CD4-positive, alpha-beta T cell (primary cell): ENCODE data around the gene ITLN2. TPM values are rescaled to one million over a fixed set of nuclear protein-coding genes. Genes with fewer than 3 reads are reported as not detected.
"Not testable (repeated sequence)": the region's sequence is repeated elsewhere in the genome, so short reads cannot be mapped to it uniquely, and the experiment has no call there.

Experiments used
- ATAC-seq: fragments of 200-7000 bp; cut with Tn5 transposase; one replicate; pipeline ENCODE4 v1.10.0; 2022; ENCODE audit warnings: mild to moderate bottlenecking; ENCODE audit not compliant: poor library complexity
- CTCF ChIA-PET: fragments of 350-600 bp; sonication (Branson Sonifier 250); formaldehyde crosslinking; loops from one replicate; lab custom pipeline; 2021; ENCODE audit warnings: antibody characterized with exemption, inconsistent platforms; lab: Charles Lee
- POLR2A ChIA-PET: fragments of 350-600 bp; sonication (Branson Sonifier 250); formaldehyde crosslinking; loops from one replicate; lab custom pipeline; 2021; ENCODE audit warnings: antibody characterized with exemption, inconsistent platforms; lab: Charles Lee
- DNase-seq, 14 experiments: peaks; one replicate each; pipeline ENCODE4 v3.0.0-alpha.2; 2013 to 2020; ENCODE audit warnings: mixed read lengths in 2 of 14
- H3K27ac ChIP-seq, 2 donors: one replicate each; pipeline versions ENCODE4 v1.5.1 to v1.7.0; 2013; ENCODE audit warnings: low read length in 2 of 2, low read depth in 1 of 2, mild to moderate bottlenecking in 1 of 2
- H3K27me3 ChIP-seq, 2 experiments: 1 replicate in 1 of 2; 2 replicates in 1 of 2; pipeline versions ENCODE4 v1.6.1 to v1.7.0; 2013; ENCODE audit warnings: low read length in 2 of 2, control low read depth in 1 of 2, mild to moderate bottlenecking in 1 of 2, moderate library complexity in 1 of 2; ENCODE audit not compliant: insufficient read depth in 2 of 2, control insufficient read depth in 1 of 2
- H3K36me3 ChIP-seq: one replicate; pipeline ENCODE4 v1.6.1; 2013; ENCODE audit warnings: low read length, control low read depth; ENCODE audit not compliant: insufficient read depth
- H3K4me1 ChIP-seq: one replicate; pipeline ENCODE4 v1.6.1; 2013; ENCODE audit warnings: low read length, control low read depth; ENCODE audit not compliant: insufficient read depth
- H3K4me3 ChIP-seq: one replicate; pipeline ENCODE4 v1.5.1; 2013; ENCODE audit warnings: mild to moderate bottlenecking, low read length, moderate library complexity
- H3K9me3 ChIP-seq, 2 experiments: 1 replicate in 1 of 2; 2 replicates in 1 of 2; pipeline versions ENCODE4 v1.6.1 to v1.7.0; 2013; ENCODE audit warnings: low read length in 2 of 2, mild to moderate bottlenecking in 2 of 2, control low read depth in 1 of 2, moderate library complexity in 1 of 2; ENCODE audit not compliant: control insufficient read depth in 1 of 2, insufficient read depth in 1 of 2
- H3K27ac Mint-ChIP-seq: one replicate; pipeline ENCODE4 v1.8.0; 2020; ENCODE audit warnings: mixed read lengths
- H3K27me3 Mint-ChIP-seq: one replicate; pipeline ENCODE4 v1.8.0; 2021; ENCODE audit warnings: mixed read lengths
- H3K36me3 Mint-ChIP-seq: one replicate; pipeline ENCODE4 v1.8.0; 2021; ENCODE audit warnings: low read depth, mixed read lengths
- H3K4me1 Mint-ChIP-seq: one replicate; pipeline ENCODE4 v1.8.0; 2021; ENCODE audit warnings: low read depth, mixed read lengths
- H3K4me3 Mint-ChIP-seq: one replicate; pipeline ENCODE4 v1.8.0; 2020; ENCODE audit warnings: mild to moderate bottlenecking, mixed read lengths
- H3K9me3 Mint-ChIP-seq: one replicate; pipeline ENCODE4 v1.8.0; 2020; ENCODE audit warnings: mixed read lengths
- CTCF ChIP-seq: fragments of 200-600 bp; IDR thresholded peaks from one replicate; pipeline ENCODE4 v1.8.0; 2022; ENCODE audit warnings: antibody characterized with exemption, mild to moderate bottlenecking
- intact Hi-C, 2 experiments: fragments of 100-400 bp; cut with DNase I in 1 of 2; cut with micrococcal nuclease in 1 of 2; formaldehyde crosslinking; loops; one replicate each; pipeline versions ENCODE4 v1.15.1 to v1.9.0; 2023 to 2025; cut with DNase I, micrococcal nuclease
- total RNA-seq, 174 experiments: library from RNA in 2 of 174; stranded (reverse) in 2 of 174; gene quantifications; one replicate each; pipeline ENCODE4 v1.2.3 and lab custom pipeline; 2021 to 2026

The ITLN2 gene
- total RNA-seq, 2 experiments from 2014 or later: not detected

GRCh38 chr1:160925652-160926244 lies 28.9 kb downstream of the ITLN2 start:
- CTCF ChIA-PET: no interaction called here
- no peaks in the 10 kb centered on the region for H3K36me3 Mint-ChIP-seq
- no peak overlapping the region for H3K27ac Mint-ChIP-seq
- no peak overlapping the region for H3K4me3 Mint-ChIP-seq
- Histone ChIP-seq H3K36me3 (no peaks in the 10 kb centered on the region), H3K4me3 (no peak overlapping the region), H3K4me1 (no peaks in the 10 kb centered on the region), H3K9me3 (peaks cover 8 to 10% of the 10 kb centered on the region in 2 experiments), H3K27ac (no peak overlapping the region), H3K27me3 (peaks cover 0 to 2% of the 10 kb centered on the region in 2 experiments)
- ATAC-seq (no peak), DNase-seq (no peak)
- H3K4me1 Mint-ChIP-seq: no peaks in the 10 kb centered on the region
- H3K27me3 Mint-ChIP-seq: peaks cover 7% of the 10 kb centered on the region
- POLR2A ChIA-PET: no interaction called here
- TF ChIP-seq CTCF: no peak
- intact Hi-C loops: no loop called here
- H3K9me3 Mint-ChIP-seq: no peaks in the 10 kb centered on the region

GRCh38 chr1:160924791-160925651 lies 29.6 kb downstream of the ITLN2 start:
- no peaks in the 10 kb centered on the region for H3K36me3 Mint-ChIP-seq
- H3K9me3 Mint-ChIP-seq: no peaks in the 10 kb centered on the region
- DNase-seq: no peak
- ATAC-seq: no peak
- TF ChIP-seq CTCF: no peak
- peaks cover 8% of the 10 kb centered on the region for H3K27me3 Mint-ChIP-seq
- intact Hi-C loops: no loop called here
- H3K27ac Mint-ChIP-seq: no peak overlapping the region
- Histone ChIP-seq H3K9me3 (peaks cover 8 to 10% of the 10 kb centered on the region in 2 experiments), H3K4me1 (no peaks in the 10 kb centered on the region), H3K27ac (no peak overlapping the region), H3K4me3 (no peak overlapping the region), H3K27me3 (peaks cover 0 to 2% of the 10 kb centered on the region in 2 experiments), H3K36me3 (no peaks in the 10 kb centered on the region)
- no peak overlapping the region for H3K4me3 Mint-ChIP-seq
- CTCF ChIA-PET: no interaction called here
- POLR2A ChIA-PET: no interaction called here
- H3K4me1 Mint-ChIP-seq: no peaks in the 10 kb centered on the region

- ChIA-PET CTCF (no interaction called here), POLR2A (no interaction called here)
- intact Hi-C loops: no loop called here
- Mint-ChIP-seq H3K9me3 (no peaks in the 10 kb centered on the region), H3K27me3 (peaks cover 9% of the 10 kb centered on the region), H3K4me3 (no peak overlapping the region), H3K36me3 (no peaks in the 10 kb centered on the region), H3K4me1 (no peaks in the 10 kb centered on the region), H3K27ac (no peak overlapping the region)
- DNase-seq: no peak
- Histone ChIP-seq H3K36me3 (no peaks in the 10 kb centered on the region), H3K4me1 (no peaks in the 10 kb centered on the region), H3K27me3 (no peaks in the 10 kb centered on the region), H3K4me3 (no peak overlapping the region), H3K9me3 (no peaks in the 10 kb centered on the region), H3K27ac (no peak overlapping the region)
- no peak for ATAC-seq
- TF ChIP-seq CTCF: no peak
These were observed 37.9 kb downstream of the ITLN2 start for GRCh38 chr1:160916666-160917065.

- ATAC-seq, H3K36me3 ChIP-seq, CTCF ChIA-PET, H3K27me3 ChIP-seq, H3K4me1 Mint-ChIP-seq, H3K9me3 ChIP-seq, H3K4me3 ChIP-seq, H3K27ac ChIP-seq, POLR2A ChIA-PET, H3K4me1 ChIP-seq, H3K27me3 Mint-ChIP-seq, H3K27ac Mint-ChIP-seq, H3K36me3 Mint-ChIP-seq, H3K9me3 Mint-ChIP-seq, H3K4me3 Mint-ChIP-seq, DNase-seq, intact Hi-C loops: not testable (repeated sequence)
These were observed 41.4 kb downstream of the ITLN2 start for GRCh38 chr1:160913229-160913628.
